H9 (cell line): ENCODE data around the gene NPC1. TPM values are rescaled to one million over a fixed set of nuclear protein-coding genes. Genes with fewer than 3 reads are reported as not detected.
"Not testable (repeated sequence)": the region's sequence is repeated elsewhere in the genome, so short reads cannot be mapped to it uniquely, and the experiment has no call there.

ENCODE experiments used
- DNase-seq: peaks from one replicate; pipeline ENCODE4 v3.0.0-alpha.2; 2017
- H2AFZ ChIP-seq: one replicate; pipeline ENCODE4 v1.6.1; 2013; ENCODE audit warnings: mild to moderate bottlenecking, low read length, control low read depth, moderate library complexity
- H2AK5ac ChIP-seq: 2 replicates; pipeline ENCODE4 v1.6.1; 2013; ENCODE audit warnings: low read length, control low read depth, mixed read lengths; ENCODE audit not compliant: insufficient read length
- H2BK120ac ChIP-seq: one replicate; pipeline ENCODE4 v1.6.1; 2013; ENCODE audit warnings: low read depth, mild to moderate bottlenecking, low read length, control low read depth, inconsistent platforms; ENCODE audit not compliant: poor library complexity, severe bottlenecking
- H2BK12ac ChIP-seq: 2 replicates; pipeline ENCODE4 v1.6.1; 2013; ENCODE audit warnings: low read length, control low read depth, mixed read lengths, low read depth; ENCODE audit not compliant: insufficient read length
- H2BK15ac ChIP-seq: 2 replicates; pipeline ENCODE4 v1.6.1; 2013; ENCODE audit warnings: low read depth, low read length, control low read depth
- H2BK20ac ChIP-seq: one replicate; pipeline ENCODE4 v1.6.1; 2013; ENCODE audit warnings: low read depth, mild to moderate bottlenecking, low read length, control low read depth, inconsistent platforms; ENCODE audit not compliant: poor library complexity, severe bottlenecking
- H2BK5ac ChIP-seq: 2 replicates; pipeline ENCODE4 v1.6.1; 2013; ENCODE audit warnings: low read length, control low read depth, mixed read lengths; ENCODE audit not compliant: insufficient read length
- H3K14ac ChIP-seq: 2 replicates; pipeline ENCODE4 v1.6.1; 2013; ENCODE audit warnings: low read length, control low read depth; ENCODE audit not compliant: insufficient read depth
- H3K18ac ChIP-seq: 2 replicates; pipeline ENCODE4 v1.6.1; 2013; ENCODE audit warnings: low read depth, mild to moderate bottlenecking, mixed read lengths, low read length, control low read depth; ENCODE audit not compliant: insufficient read length
- H3K23ac ChIP-seq: 2 replicates; pipeline ENCODE4 v1.6.1; 2013; ENCODE audit warnings: low read length, control low read depth, mixed read lengths, low read depth; ENCODE audit not compliant: insufficient read length
- H3K23me2 ChIP-seq: 2 replicates; pipeline ENCODE4 v1.6.1; 2013; ENCODE audit warnings: low read depth, mild to moderate bottlenecking, mixed read lengths, low read length, control low read depth; ENCODE audit not compliant: insufficient read length, poor library complexity, severe bottlenecking
- H3K27ac ChIP-seq: 2 replicates; pipeline ENCODE4 v1.5.1; 2013; ENCODE audit warnings: low read length, control low read depth, mixed read lengths, low read depth; ENCODE audit not compliant: insufficient read length
- H3K27me3 ChIP-seq: 2 replicates; pipeline ENCODE4 v1.6.1; 2013; ENCODE audit warnings: low read length, control low read depth, inconsistent platforms; ENCODE audit not compliant: insufficient read depth
- H3K4ac ChIP-seq: 2 replicates; pipeline ENCODE4 v1.6.1; 2013; ENCODE audit warnings: low read depth, mild to moderate bottlenecking, control low read depth, inconsistent platforms, low read length, moderate library complexity
- H3K4me1 ChIP-seq: 2 replicates; pipeline ENCODE4 v1.6.1; 2013; ENCODE audit warnings: low read length, control low read depth, inconsistent platforms; ENCODE audit not compliant: insufficient read depth
- H3K4me2 ChIP-seq: 2 replicates; pipeline ENCODE4 v1.6.1; 2013; ENCODE audit warnings: low read length, control low read depth, mixed read lengths; ENCODE audit not compliant: insufficient read length, insufficient read depth
- H3K56ac ChIP-seq: 2 replicates; pipeline ENCODE4 v1.6.1; 2013; ENCODE audit warnings: low read depth, mild to moderate bottlenecking, mixed read lengths, low read length, control low read depth; ENCODE audit not compliant: insufficient read length
- H3K79me1 ChIP-seq: 2 replicates; pipeline ENCODE4 v1.6.1; 2013; ENCODE audit warnings: low read depth, mild to moderate bottlenecking, moderate library complexity, low read length, control low read depth, inconsistent platforms; ENCODE audit not compliant: insufficient read depth, poor library complexity, severe bottlenecking
- H3K79me2 ChIP-seq: 2 replicates; pipeline ENCODE4 v1.6.1; 2013; ENCODE audit warnings: low read length, control low read depth, inconsistent platforms; ENCODE audit not compliant: insufficient read depth
- H3K9ac ChIP-seq: 2 replicates; pipeline ENCODE4 v1.6.1; 2013; ENCODE audit warnings: low read length, control low read depth, mixed read lengths; ENCODE audit not compliant: insufficient read length; ENCODE audit errors: extremely low read depth
- H3K9me3 ChIP-seq: one replicate; pipeline ENCODE4 v1.6.1; 2013; ENCODE audit warnings: low read depth, low read length, inconsistent platforms; ENCODE audit not compliant: control insufficient read depth
- H3T11ph ChIP-seq: one replicate; pipeline ENCODE4 v1.6.1; 2013; ENCODE audit warnings: mild to moderate bottlenecking, low read length, control low read depth, inconsistent platforms
- H4K20me1 ChIP-seq: one replicate; pipeline ENCODE4 v1.6.1; 2013; ENCODE audit not compliant: control insufficient read depth, insufficient read length, insufficient read depth
- H4K5ac ChIP-seq: 2 replicates; pipeline ENCODE4 v1.6.1; 2013; ENCODE audit warnings: low read depth, mild to moderate bottlenecking, mixed read lengths, low read length, control low read depth; ENCODE audit not compliant: insufficient read length
- H4K8ac ChIP-seq: replicated peaks from 2 replicates; pipeline ENCODE4 v1.6.1; 2013; ENCODE audit warnings: low read length, control low read depth, mixed read lengths, low read depth; ENCODE audit not compliant: insufficient read length
- H4K91ac ChIP-seq: 2 replicates; pipeline ENCODE4 v1.6.1; 2013; ENCODE audit warnings: low read depth, mild to moderate bottlenecking, moderate library complexity, mixed read lengths, low read length, control low read depth; ENCODE audit not compliant: insufficient read length
- H3K27ac Mint-ChIP-seq, 3 experiments: 2 replicates in 2 of 3; 3 replicates in 1 of 3; pipeline ENCODE4 v1.8.0; 2020 to 2021; ENCODE audit warnings: mixed read lengths in 3 of 3, mild to moderate bottlenecking in 1 of 3, moderate library complexity in 1 of 3
- H3K27me3 Mint-ChIP-seq: 2 replicates; pipeline ENCODE4 v1.8.0; 2021; ENCODE audit warnings: low read depth, mild to moderate bottlenecking, moderate library complexity, mixed read lengths
- H3K36me3 Mint-ChIP-seq, 3 experiments: 2 replicates in 2 of 3; 3 replicates in 1 of 3; pipeline ENCODE4 v1.8.0; 2020 to 2021; ENCODE audit warnings: low read depth in 3 of 3, mixed read lengths in 3 of 3; ENCODE audit not compliant: insufficient read depth in 1 of 3
- H3K4me1 Mint-ChIP-seq, 2 experiments: 2 replicates each; pipeline ENCODE4 v1.8.0; 2020; ENCODE audit warnings: mixed read lengths in 2 of 2
- H3K4me3 Mint-ChIP-seq, 2 experiments: 2 replicates in 1 of 2; 3 replicates in 1 of 2; pipeline ENCODE4 v1.8.0; 2020 to 2021; ENCODE audit warnings: mild to moderate bottlenecking in 2 of 2, mixed read lengths in 2 of 2, moderate library complexity in 1 of 2
- H3K9me3 Mint-ChIP-seq, 2 experiments: 2 replicates in 1 of 2; 3 replicates in 1 of 2; pipeline ENCODE4 v1.8.0; 2020; ENCODE audit warnings: mild to moderate bottlenecking in 2 of 2, mixed read lengths in 2 of 2, moderate library complexity in 1 of 2
- WGBS: extraction: QIAGEN DNeasy Blood & Tissue Kit; methylation state at CpG from one replicate; pipeline ENCODE4 v1.1.7; 2013; ENCODE audit warnings: missing lambda C conversion rate, low lambda C conversion rate, mixed read lengths; ENCODE audit not compliant: insufficient read length; ENCODE audit errors: extremely low coverage; 5-methylcytosine and 5-hydroxymethylcytosine counted together
- total RNA-seq: library from RNA; stranded (reverse); gene quantifications from 2 replicates; pipeline ENCODE4 v1.2.1, GENCODE V29; 2021

The NPC1 gene
- total RNA-seq, 1 experiment from 2014 or later = 24.2 TPM

DNA sequence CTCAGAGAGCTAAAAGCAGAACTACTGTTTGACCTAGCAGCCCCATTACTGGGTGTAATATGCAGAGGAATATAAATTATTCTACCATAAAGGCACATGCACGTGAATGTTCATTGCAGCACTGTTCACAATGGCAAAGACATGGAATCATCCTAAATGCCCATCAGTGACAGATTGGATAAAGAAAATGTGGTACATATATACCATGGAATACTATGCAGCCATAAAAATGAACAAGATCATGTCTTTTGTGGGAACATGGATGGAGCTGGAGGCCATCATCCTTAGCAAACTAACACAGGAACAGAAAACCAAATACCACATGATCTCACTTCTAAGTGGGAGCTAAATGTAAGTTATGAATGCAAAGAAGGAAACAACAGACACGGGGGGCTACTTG lies 75.4 kb downstream of the NPC1 start:
- not testable (repeated sequence) for H3T11ph ChIP-seq, H3K56ac ChIP-seq, H3K4me2 ChIP-seq, H2AK5ac ChIP-seq, H3K9me3 Mint-ChIP-seq, H3K4me1 Mint-ChIP-seq, H3K9me3 ChIP-seq, H4K20me1 ChIP-seq, H3K79me1 ChIP-seq, H4K5ac ChIP-seq, H4K91ac ChIP-seq, H2BK15ac ChIP-seq, H3K9ac ChIP-seq, H3K4me3 Mint-ChIP-seq, DNase-seq, H4K8ac ChIP-seq, H3K23me2 ChIP-seq, H3K27ac Mint-ChIP-seq, H3K79me2 ChIP-seq, H2BK20ac ChIP-seq, H3K4ac ChIP-seq, H3K27me3 Mint-ChIP-seq, H3K18ac ChIP-seq, H3K4me1 ChIP-seq, H2BK5ac ChIP-seq, H2AFZ ChIP-seq, H3K27ac ChIP-seq, H2BK120ac ChIP-seq, H3K23ac ChIP-seq, H3K14ac ChIP-seq, H2BK12ac ChIP-seq, H3K27me3 ChIP-seq
- WGBS = no CpG with 5 or more reads among the region's 2 CpGs
- peaks cover 13 to 36% (median 24%) of the 10 kb centered on the region in 3 experiments; a peak in 6 of 7 replicates for H3K36me3 Mint-ChIP-seq
